ENCODE results near the gene FBXO31. TPM values are rescaled to one million over a fixed set of nuclear protein-coding genes. Genes with fewer than 3 reads are reported as not detected.

The FBXO31 gene
- total RNA-seq, 2 experiments from 2014 or later, result 35.7 to 38.9 TPM

DNA sequence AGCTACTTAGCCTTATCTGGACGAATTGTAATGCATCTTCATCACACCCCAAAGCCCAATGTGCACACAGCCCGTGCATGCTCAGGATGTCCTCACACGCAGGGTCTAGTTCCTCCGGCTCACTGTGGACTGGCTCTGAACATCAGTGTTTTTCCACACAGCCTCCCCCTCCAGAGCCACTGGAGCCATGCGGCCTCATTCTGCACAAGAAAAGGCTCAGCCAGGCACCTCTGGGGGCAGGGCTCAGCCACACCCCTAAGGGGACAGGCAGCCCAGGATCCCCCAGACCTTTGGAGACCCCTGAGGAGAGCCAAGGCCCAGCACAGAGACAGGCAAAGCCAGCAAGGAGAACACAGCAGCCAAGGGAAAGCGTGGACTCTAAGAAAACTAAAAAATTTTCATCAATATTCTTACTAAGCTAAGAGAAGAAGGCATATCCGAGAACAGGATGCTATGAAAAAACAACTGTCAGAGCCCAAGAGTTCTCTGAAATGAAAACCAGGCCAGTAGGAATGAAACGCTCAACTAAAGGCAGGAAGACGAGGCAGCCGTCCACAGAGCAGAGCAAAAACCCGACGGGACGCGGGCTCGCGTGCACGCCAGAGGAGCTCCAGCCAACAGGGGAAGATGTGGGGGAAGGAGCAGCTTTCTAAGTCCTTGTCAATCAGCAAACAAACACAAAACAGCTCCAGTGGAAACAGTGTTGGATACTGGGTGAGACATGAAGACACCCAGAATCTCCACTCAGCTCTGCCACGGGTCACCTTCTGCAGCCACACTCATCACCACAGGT is 43.0 kb upstream of the FBXO31 start:
- CTCF ChIA-PET, result interaction anchor here (1.0 kb wide), 1 partner anchor 10 kb away, joined by 3 read pairs; no protein-coding TSS in a partner anchor
- no peaks in the 10 kb centered on the region for H3K4me1 Mint-ChIP-seq (ENCODE audit: low read depth)
- no peak overlapping the region for H3K27ac Mint-ChIP-seq
- TF ChIP-seq, protein P1, sequence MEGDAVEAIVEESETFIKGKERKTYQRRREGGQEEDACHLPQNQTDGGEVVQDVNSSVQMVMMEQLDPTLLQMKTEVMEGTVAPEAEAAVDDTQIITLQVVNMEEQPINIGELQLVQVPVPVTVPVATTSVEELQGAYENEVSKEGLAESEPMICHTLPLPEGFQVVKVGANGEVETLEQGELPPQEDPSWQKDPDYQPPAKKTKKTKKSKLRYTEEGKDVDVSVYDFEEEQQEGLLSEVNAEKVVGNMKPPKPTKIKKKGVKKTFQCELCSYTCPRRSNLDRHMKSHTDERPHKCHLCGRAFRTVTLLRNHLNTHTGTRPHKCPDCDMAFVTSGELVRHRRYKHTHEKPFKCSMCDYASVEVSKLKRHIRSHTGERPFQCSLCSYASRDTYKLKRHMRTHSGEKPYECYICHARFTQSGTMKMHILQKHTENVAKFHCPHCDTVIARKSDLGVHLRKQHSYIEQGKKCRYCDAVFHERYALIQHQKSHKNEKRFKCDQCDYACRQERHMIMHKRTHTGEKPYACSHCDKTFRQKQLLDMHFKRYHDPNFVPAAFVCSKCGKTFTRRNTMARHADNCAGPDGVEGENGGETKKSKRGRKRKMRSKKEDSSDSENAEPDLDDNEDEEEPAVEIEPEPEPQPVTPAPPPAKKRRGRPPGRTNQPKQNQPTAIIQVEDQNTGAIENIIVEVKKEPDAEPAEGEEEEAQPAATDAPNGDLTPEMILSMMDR (IDR thresholded peaks at IDR 0.05), result no peak
- Histone ChIP-seq H3K36me3 (ENCODE audit: insufficient read depth, low read length) (peaks cover 36% of the 10 kb centered on the region), H3K4me1 (ENCODE audit: insufficient read depth, low read length) (no peaks in the 10 kb centered on the region), H3K9me3 (ENCODE audit: control insufficient read depth in 1 of 2, insufficient read depth in 1 of 2, low read length in 2 of 2) (no peaks in the 10 kb centered on the region), H3K4me3 (ENCODE audit: low read length) (no peak overlapping the region), H3K27me3 (ENCODE audit: control insufficient read depth in 1 of 2, insufficient read depth in 2 of 2, low read length in 2 of 2) (no peaks in the 10 kb centered on the region), H3K27ac (ENCODE audit: low read depth in 1 of 2, low read length in 2 of 2) (no peak overlapping the region)
- no peaks in the 10 kb centered on the region for H3K9me3 Mint-ChIP-seq
- no peaks in the 10 kb centered on the region for H3K27me3 Mint-ChIP-seq
- ATAC-seq (ENCODE audit: poor library complexity) (no peak), DNase-seq (no peak)
- POLR2A ChIA-PET, result no interaction called here
- peaks cover 53% of the 10 kb centered on the region for H3K36me3 Mint-ChIP-seq (ENCODE audit: low read depth)
- no peak overlapping the region for H3K4me3 Mint-ChIP-seq
- intact Hi-C loops (cut with DNase I, micrococcal nuclease), result no loop called here

DNA sequence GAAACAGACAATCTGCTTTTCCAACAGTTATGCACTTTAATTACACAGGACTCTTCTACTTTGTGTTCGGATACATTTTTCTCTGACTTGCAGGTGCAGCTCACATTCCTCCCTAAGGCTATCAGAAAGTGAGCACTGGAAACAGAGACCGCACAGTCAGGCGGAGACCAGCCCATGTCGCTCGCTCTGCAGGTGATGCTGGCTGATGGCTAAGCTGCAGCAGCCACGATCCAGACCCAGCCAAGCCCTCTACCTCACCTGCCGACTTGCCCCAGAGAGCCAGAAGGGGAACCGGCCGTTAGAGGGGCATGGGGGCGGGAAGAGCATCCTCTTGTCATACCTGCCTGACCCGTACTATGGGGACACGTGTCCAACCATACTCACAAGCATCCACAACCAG is 42.4 kb upstream of the FBXO31 start:
- H3K27me3 Mint-ChIP-seq, result no peaks in the 10 kb centered on the region
- no peak overlapping the region for H3K4me3 ChIP-seq (ENCODE audit: low read length)
- H3K4me3 Mint-ChIP-seq, result no peak overlapping the region
- H3K27ac Mint-ChIP-seq, result no peak overlapping the region
- no peaks in the 10 kb centered on the region for H3K4me1 Mint-ChIP-seq (ENCODE audit: low read depth)
- H3K27me3 ChIP-seq (ENCODE audit: control insufficient read depth in 1 of 2, insufficient read depth in 2 of 2, low read length in 2 of 2), result no peaks in the 10 kb centered on the region
- TF ChIP-seq, protein P1 (IDR thresholded peaks at IDR 0.05), result no peak
- intact Hi-C loops (cut with DNase I, micrococcal nuclease), result no loop called here
- no peaks in the 10 kb centered on the region for H3K9me3 ChIP-seq (ENCODE audit: control insufficient read depth in 1 of 2, insufficient read depth in 1 of 2, low read length in 2 of 2)
- DNase-seq, result no peak
- ChIA-PET POLR2A (no interaction called here), CTCF (interaction anchor here (1.0 kb wide), 1 partner anchor 9 kb away, joined by 3 read pairs; no protein-coding TSS in a partner anchor)
- H3K27ac ChIP-seq (ENCODE audit: low read depth in 1 of 2, low read length in 2 of 2), result no peak overlapping the region
- no peak for ATAC-seq (ENCODE audit: poor library complexity)
- H3K36me3 Mint-ChIP-seq (ENCODE audit: low read depth), result peaks cover 57% of the 10 kb centered on the region
- no peaks in the 10 kb centered on the region for H3K9me3 Mint-ChIP-seq
- H3K4me1 ChIP-seq (ENCODE audit: insufficient read depth, low read length), result no peaks in the 10 kb centered on the region
- H3K36me3 ChIP-seq (ENCODE audit: insufficient read depth, low read length), result peaks cover 37% of the 10 kb centered on the region

DNA sequence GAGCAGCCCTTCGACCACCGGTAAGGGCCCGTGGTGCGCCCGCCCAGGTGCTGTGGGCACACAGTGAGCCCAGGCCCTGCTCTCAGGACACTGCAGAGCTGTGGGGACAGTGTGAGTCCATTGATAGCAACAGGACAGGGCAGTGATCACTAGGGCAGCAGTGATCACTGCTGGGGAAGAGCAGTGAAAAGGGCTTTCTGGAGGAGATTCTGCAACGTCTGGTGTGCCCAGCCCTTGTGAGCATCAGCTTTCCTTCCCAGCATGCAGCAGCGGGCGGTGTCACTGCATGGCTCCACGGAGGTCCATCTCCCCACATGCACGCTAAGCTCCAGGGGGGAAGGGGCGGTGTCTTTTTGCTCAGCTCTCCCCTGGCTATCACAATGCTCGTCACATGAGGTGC is 40.7 kb upstream of the FBXO31 start:
- TF ChIP-seq, protein P1 (IDR thresholded peaks at IDR 0.05), result no peak
- Histone ChIP-seq H3K9me3 (ENCODE audit: control insufficient read depth in 1 of 2, insufficient read depth in 1 of 2, low read length in 2 of 2) (no peaks in the 10 kb centered on the region), H3K4me3 (ENCODE audit: low read length) (no peak overlapping the region), H3K36me3 (ENCODE audit: insufficient read depth, low read length) (peaks cover 46% of the 10 kb centered on the region), H3K27ac (ENCODE audit: low read depth in 1 of 2, low read length in 2 of 2) (no peak overlapping the region), H3K4me1 (ENCODE audit: insufficient read depth, low read length) (no peaks in the 10 kb centered on the region), H3K27me3 (ENCODE audit: control insufficient read depth in 1 of 2, insufficient read depth in 2 of 2, low read length in 2 of 2) (no peaks in the 10 kb centered on the region)
- Mint-ChIP-seq H3K4me3 (no peak overlapping the region), H3K9me3 (no peaks in the 10 kb centered on the region), H3K27me3 (no peaks in the 10 kb centered on the region), H3K36me3 (ENCODE audit: low read depth) (peaks cover 61% of the 10 kb centered on the region), H3K4me1 (ENCODE audit: low read depth) (no peaks in the 10 kb centered on the region), H3K27ac (no peak overlapping the region)
- ChIA-PET CTCF (interaction anchor here (1.0 kb wide), 1 partner anchor 211 kb away, joined by 4 read pairs; no protein-coding TSS in a partner anchor), POLR2A (interaction anchor here (1.1 kb wide), 1 partner anchor 17 kb away, joined by 3 read pairs; no protein-coding TSS in a partner anchor)
- DNase-seq (no peak), ATAC-seq (ENCODE audit: poor library complexity) (no peak)
- intact Hi-C loops (cut with DNase I, micrococcal nuclease), result loop anchor here in 1 of 2 experiments (5.0 kb wide), 1 partner anchor 493 kb away; no protein-coding TSS in a partner anchor

All from CD4-positive, alpha-beta T cell (primary cell).